MM.1S (cell line): ENCODE data around the gene UCHL5.

Experiments used
- DNase-seq: peaks from one replicate; pipeline ENCODE4 v3.0.0-alpha.2; 2015
- H2AFZ ChIP-seq: fragments of 300-600 bp; sonication (generic); 2 replicates; pipeline ENCODE4 v1.6.0; 2016; ENCODE audit warnings: antibody characterized with exemption, low read length
- H3F3A ChIP-seq: fragments of 300-600 bp; sonication (generic); 2 replicates; pipeline ENCODE4 v1.6.1; 2016; ENCODE audit warnings: mild to moderate bottlenecking, antibody characterized with exemption, low read length, moderate library complexity, mixed read lengths; ENCODE audit not compliant: insufficient read depth
- H3K27ac ChIP-seq: fragments of 300-600 bp; sonication (generic); 2 replicates; pipeline ENCODE4 v1.5.1; 2016; ENCODE audit warnings: mild to moderate bottlenecking, low read length
- H3K27me3 ChIP-seq: fragments of 300-600 bp; sonication (generic); replicated peaks from 2 replicates; pipeline ENCODE4 v1.6.0; 2016; ENCODE audit warnings: low read length; ENCODE audit not compliant: insufficient read depth
- H3K36me3 ChIP-seq: fragments of 300-600 bp; sonication (generic); replicated peaks from 2 replicates; pipeline ENCODE4 v1.6.1; 2016; ENCODE audit warnings: mild to moderate bottlenecking, low read length, mixed read lengths; ENCODE audit not compliant: insufficient read depth
- H3K4me1 ChIP-seq: fragments of 300-600 bp; sonication (generic); 2 replicates; pipeline ENCODE4 v1.6.1; 2016; ENCODE audit warnings: low read length, mixed read lengths
- H3K4me2 ChIP-seq: fragments of 300-600 bp; sonication (generic); 2 replicates; pipeline ENCODE4 v1.6.0; 2016; ENCODE audit warnings: low read depth, low read length
- H3K4me3 ChIP-seq: fragments of 300-600 bp; sonication (generic); 2 replicates; pipeline ENCODE4 v1.5.1; 2016; ENCODE audit warnings: low read length, mixed read lengths
- H3K79me2 ChIP-seq: fragments of 300-600 bp; sonication (generic); 2 replicates; pipeline ENCODE4 v1.6.1; 2016; ENCODE audit warnings: mixed run types, low read length, mixed read lengths
- H3K9ac ChIP-seq: fragments of 300-600 bp; sonication (generic); 2 replicates; pipeline ENCODE4 v1.6.1; 2016; ENCODE audit warnings: low read length, mixed read lengths
- H3K9me2 ChIP-seq: fragments of 300-600 bp; sonication (generic); replicated peaks from 2 replicates; pipeline ENCODE4 v1.6.1; 2016; ENCODE audit warnings: mild to moderate bottlenecking, low read length, mixed read lengths; ENCODE audit not compliant: insufficient read depth
- H3K9me3 ChIP-seq: fragments of 300-600 bp; sonication (generic); replicated peaks from 2 replicates; pipeline ENCODE4 v1.6.1; 2016; ENCODE audit warnings: mild to moderate bottlenecking, low read length, mixed read lengths; ENCODE audit not compliant: insufficient read depth
- H4K20me1 ChIP-seq: fragments of 300-600 bp; sonication (generic); 2 replicates; pipeline ENCODE4 v1.6.1; 2016; ENCODE audit warnings: mild to moderate bottlenecking, low read length, moderate library complexity, mixed read lengths; ENCODE audit not compliant: insufficient read depth
- EZH2 ChIP-seq: fragments of 300-600 bp; sonication (generic); optimal IDR thresholded peaks from 2 replicates; pipeline ENCODE3; 2017; ENCODE audit warnings: low read depth, mild to moderate bottlenecking, antibody characterized with exemption, low read length, mixed read lengths
- EZH2phosphoT487 ChIP-seq: fragments of 300-600 bp; sonication (generic); IDR thresholded peaks from 2 replicates; pipeline ENCODE4 v1.6.1; 2018; ENCODE audit warnings: antibody characterized with exemption, low read length
- TF ChIP-seq, protein P1 (sequence below): fragments of 300-600 bp; sonication (generic); IDR thresholded peaks from 2 replicates; pipeline ENCODE4 v1.5.1; 2016; ENCODE audit warnings: antibody characterized with exemption, low read length, mixed read lengths

Gene UCHL5

DNA sequence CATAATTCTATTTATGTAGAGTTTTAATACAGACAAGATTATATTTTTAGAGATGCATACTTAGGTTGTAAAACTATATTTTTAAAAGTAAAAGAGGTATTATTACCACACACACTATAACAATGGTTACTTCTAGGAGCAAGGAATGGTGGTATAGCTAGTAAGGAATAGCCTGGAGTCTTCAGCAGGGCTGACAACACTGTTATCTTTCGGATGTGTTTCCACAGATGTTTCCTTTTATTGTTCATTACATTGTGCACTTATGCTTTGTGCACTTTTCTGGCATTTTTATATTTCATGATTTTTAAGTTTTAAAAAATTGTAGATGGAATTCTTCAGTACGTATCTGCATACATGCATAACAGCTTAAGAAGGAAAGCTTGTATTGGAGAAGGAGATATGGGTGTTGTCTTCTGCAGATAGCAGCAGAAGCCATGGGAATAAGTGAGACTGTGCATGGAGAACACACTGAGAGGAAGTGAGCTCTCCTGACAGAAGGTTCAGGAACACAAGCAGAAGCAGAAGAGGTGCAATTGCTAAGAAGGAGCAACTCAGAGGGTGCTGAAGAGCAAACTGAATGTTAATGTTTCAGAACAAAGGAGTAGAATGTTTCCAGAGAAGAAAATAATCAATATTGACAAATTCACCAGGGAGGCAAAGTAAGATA is 91.8 kb downstream of the UCHL5 start:
- TF ChIP-seq EZH2 (no peak), EZH2phosphoT487 (no peak)
- TF ChIP-seq, protein P1, sequence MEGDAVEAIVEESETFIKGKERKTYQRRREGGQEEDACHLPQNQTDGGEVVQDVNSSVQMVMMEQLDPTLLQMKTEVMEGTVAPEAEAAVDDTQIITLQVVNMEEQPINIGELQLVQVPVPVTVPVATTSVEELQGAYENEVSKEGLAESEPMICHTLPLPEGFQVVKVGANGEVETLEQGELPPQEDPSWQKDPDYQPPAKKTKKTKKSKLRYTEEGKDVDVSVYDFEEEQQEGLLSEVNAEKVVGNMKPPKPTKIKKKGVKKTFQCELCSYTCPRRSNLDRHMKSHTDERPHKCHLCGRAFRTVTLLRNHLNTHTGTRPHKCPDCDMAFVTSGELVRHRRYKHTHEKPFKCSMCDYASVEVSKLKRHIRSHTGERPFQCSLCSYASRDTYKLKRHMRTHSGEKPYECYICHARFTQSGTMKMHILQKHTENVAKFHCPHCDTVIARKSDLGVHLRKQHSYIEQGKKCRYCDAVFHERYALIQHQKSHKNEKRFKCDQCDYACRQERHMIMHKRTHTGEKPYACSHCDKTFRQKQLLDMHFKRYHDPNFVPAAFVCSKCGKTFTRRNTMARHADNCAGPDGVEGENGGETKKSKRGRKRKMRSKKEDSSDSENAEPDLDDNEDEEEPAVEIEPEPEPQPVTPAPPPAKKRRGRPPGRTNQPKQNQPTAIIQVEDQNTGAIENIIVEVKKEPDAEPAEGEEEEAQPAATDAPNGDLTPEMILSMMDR: no peak
- H2AFZ ChIP-seq: no peak overlapping the region
- no peaks in the 10 kb centered on the region for H3F3A ChIP-seq
- no peaks in the 10 kb centered on the region for H3K4me1 ChIP-seq
- H3K4me2 ChIP-seq: no peak overlapping the region
- no peaks in the 10 kb centered on the region for H4K20me1 ChIP-seq
- no peak overlapping the region for H3K27ac ChIP-seq
- H3K4me3 ChIP-seq: no peak overlapping the region
- no peaks in the 10 kb centered on the region for H3K79me2 ChIP-seq
- no peaks in the 10 kb centered on the region for H3K27me3 ChIP-seq
- H3K9ac ChIP-seq: no peak overlapping the region
- no peaks in the 10 kb centered on the region for H3K9me3 ChIP-seq
- no peak for DNase-seq
- no peaks in the 10 kb centered on the region for H3K9me2 ChIP-seq
- H3K36me3 ChIP-seq: no peaks in the 10 kb centered on the region

DNA sequence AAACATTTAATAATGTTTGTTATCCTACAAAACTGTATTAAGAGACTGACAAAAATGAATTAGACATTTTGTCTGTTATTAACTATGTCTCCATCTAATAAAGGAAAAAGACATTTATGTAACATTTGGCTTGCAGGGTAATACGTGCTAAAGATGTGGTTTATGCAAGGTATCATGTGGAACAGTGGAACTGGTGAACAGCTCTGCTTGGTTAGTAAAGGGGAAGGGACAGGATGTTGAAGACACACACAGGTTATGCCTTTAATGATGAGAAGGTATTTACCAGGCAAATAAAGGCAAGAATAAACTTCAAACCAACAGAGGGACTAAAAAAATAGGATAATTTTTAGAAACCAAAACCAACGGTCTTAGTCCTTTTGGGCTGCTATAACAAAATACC is 93.1 kb downstream of the UCHL5 start:
- H3K27me3 ChIP-seq: no peaks in the 10 kb centered on the region
- H3K27ac ChIP-seq: no peak overlapping the region
- H3K9me2 ChIP-seq: no peaks in the 10 kb centered on the region
- no peaks in the 10 kb centered on the region for H3K36me3 ChIP-seq
- TF ChIP-seq EZH2phosphoT487: no peak
- TF ChIP-seq EZH2: no peak
- TF ChIP-seq, protein P1: no peak
- H4K20me1 ChIP-seq: no peaks in the 10 kb centered on the region
- no peaks in the 10 kb centered on the region for H3K4me1 ChIP-seq
- H2AFZ ChIP-seq: no peak overlapping the region
- no peaks in the 10 kb centered on the region for H3K79me2 ChIP-seq
- no peak overlapping the region for H3K4me2 ChIP-seq
- no peak overlapping the region for H3K9ac ChIP-seq
- DNase-seq: no peak
- H3K4me3 ChIP-seq: no peak overlapping the region
- H3K9me3 ChIP-seq: no peaks in the 10 kb centered on the region
- H3F3A ChIP-seq: no peaks in the 10 kb centered on the region

DNA sequence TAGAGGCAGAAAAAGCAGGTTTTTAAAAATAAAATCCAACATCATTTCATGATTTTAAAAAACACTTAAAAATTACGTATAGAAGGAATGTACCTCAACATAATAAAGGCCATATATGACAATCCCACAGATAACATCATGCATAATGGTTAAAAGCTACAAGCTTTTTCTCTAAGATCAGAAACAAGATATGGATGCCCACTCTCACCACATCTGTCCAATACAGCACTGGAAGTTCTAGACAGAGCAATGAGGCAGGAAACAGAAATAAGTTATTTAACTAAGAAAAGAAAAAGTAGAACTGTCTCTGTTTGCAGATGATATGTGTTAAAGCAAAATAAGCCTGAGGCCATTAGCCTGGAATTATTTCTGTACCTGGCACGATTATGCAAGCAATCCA is 96.3 kb downstream of the UCHL5 start:
- H3K79me2 ChIP-seq: no peaks in the 10 kb centered on the region
- H3K9me3 ChIP-seq: no peaks in the 10 kb centered on the region
- no peak overlapping the region for H3K4me2 ChIP-seq
- H3F3A ChIP-seq: no peaks in the 10 kb centered on the region
- H3K4me1 ChIP-seq: peaks cover 13% of the 10 kb centered on the region
- no peak overlapping the region for H2AFZ ChIP-seq
- no peak overlapping the region for H3K4me3 ChIP-seq
- TF ChIP-seq EZH2 (no peak), EZH2phosphoT487 (no peak)
- TF ChIP-seq, protein P1: no peak
- no peak overlapping the region for H3K27ac ChIP-seq
- H3K9me2 ChIP-seq: no peaks in the 10 kb centered on the region
- H3K9ac ChIP-seq: no peak overlapping the region
- no peaks in the 10 kb centered on the region for H3K27me3 ChIP-seq
- no peak for DNase-seq
- H4K20me1 ChIP-seq: no peaks in the 10 kb centered on the region
- H3K36me3 ChIP-seq: no peaks in the 10 kb centered on the region
